Measurements from ENCODE around the gene MARCHF10.

- TF ChIP-seq, protein P1, sequence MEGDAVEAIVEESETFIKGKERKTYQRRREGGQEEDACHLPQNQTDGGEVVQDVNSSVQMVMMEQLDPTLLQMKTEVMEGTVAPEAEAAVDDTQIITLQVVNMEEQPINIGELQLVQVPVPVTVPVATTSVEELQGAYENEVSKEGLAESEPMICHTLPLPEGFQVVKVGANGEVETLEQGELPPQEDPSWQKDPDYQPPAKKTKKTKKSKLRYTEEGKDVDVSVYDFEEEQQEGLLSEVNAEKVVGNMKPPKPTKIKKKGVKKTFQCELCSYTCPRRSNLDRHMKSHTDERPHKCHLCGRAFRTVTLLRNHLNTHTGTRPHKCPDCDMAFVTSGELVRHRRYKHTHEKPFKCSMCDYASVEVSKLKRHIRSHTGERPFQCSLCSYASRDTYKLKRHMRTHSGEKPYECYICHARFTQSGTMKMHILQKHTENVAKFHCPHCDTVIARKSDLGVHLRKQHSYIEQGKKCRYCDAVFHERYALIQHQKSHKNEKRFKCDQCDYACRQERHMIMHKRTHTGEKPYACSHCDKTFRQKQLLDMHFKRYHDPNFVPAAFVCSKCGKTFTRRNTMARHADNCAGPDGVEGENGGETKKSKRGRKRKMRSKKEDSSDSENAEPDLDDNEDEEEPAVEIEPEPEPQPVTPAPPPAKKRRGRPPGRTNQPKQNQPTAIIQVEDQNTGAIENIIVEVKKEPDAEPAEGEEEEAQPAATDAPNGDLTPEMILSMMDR (IDR thresholded peaks at IDR 0.05): no peak
- TF ChIP-seq POLR2A (IDR thresholded peaks at IDR 0.05): no peak
These were observed 18.8 kb upstream of the MARCHF10 start for GRCh38 chr17:62826956-62827355.
